NT2/D1 (cell line): Measurements from ENCODE around the gene ARHGAP8.

Experiments
- DNase-seq: peaks from one replicate; pipeline ENCODE4 v3.0.0-alpha.2; 2011; ENCODE audit warnings: low read depth, low spot score
- H3K27me3 ChIP-seq: 2 replicates; pipeline ENCODE4 v1.6.0; 2011; ENCODE audit warnings: mild to moderate bottlenecking; ENCODE audit not compliant: insufficient read length, insufficient read depth
- H3K36me3 ChIP-seq: 2 replicates; pipeline ENCODE4 v1.6.1; 2011; ENCODE audit warnings: mild to moderate bottlenecking, low read length, mixed read lengths; ENCODE audit not compliant: insufficient read depth, insufficient read length
- H3K4me1 ChIP-seq: 2 replicates; pipeline ENCODE4 v1.5.1; 2011; ENCODE audit not compliant: insufficient read depth, insufficient read length
- H3K4me3 ChIP-seq: 2 replicates; pipeline ENCODE4 v1.5.1; 2011; ENCODE audit warnings: low read depth; ENCODE audit not compliant: insufficient read length
- H3K9ac ChIP-seq: 2 replicates; pipeline ENCODE4 v1.6.0; 2011; ENCODE audit warnings: low read depth; ENCODE audit not compliant: insufficient read length
- H3K9me3 ChIP-seq: 2 replicates; pipeline ENCODE4 v1.5.1; 2011; ENCODE audit warnings: mild to moderate bottlenecking, low read length; ENCODE audit not compliant: insufficient read depth
- SUZ12 ChIP-seq: IDR thresholded peaks from 2 replicates; pipeline ENCODE4 v1.6.1; 2011; ENCODE audit not compliant: insufficient read length, insufficient read depth; ENCODE audit errors: extremely low read depth
- YY1 ChIP-seq: IDR thresholded peaks from 2 replicates; pipeline ENCODE4 v1.6.1; 2011; ENCODE audit not compliant: insufficient read length, insufficient read depth
- ZNF274 ChIP-seq: IDR thresholded peaks from 2 replicates; pipeline ENCODE4 v1.6.1; 2011; ENCODE audit warnings: mild to moderate bottlenecking, low read depth, low read length

Gene ARHGAP8

DNA sequence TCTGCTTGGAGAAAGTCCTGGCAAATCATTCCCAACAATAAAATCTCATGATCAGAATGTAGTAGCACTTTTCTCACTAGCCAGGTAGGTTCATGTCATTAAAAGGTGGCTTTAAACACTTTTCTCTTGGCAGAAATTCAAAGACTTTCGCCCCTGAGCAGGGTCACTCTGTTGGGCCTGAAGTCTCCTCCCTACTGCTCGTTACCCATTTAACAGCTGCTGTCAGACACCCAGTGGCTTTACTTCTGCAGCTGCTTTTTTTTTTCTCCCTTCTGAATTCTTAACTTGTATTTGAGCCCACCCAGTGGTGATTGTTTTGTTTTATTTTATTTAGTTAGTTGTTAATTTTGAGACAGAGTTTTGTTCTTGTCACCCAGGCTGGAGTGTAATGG is 25.0 kb downstream of the ARHGAP8 start:
- no peaks in the 10 kb centered on the region for H3K36me3 ChIP-seq
- no peak overlapping the region for H3K4me3 ChIP-seq
- no peaks in the 10 kb centered on the region for H3K9me3 ChIP-seq
- TF ChIP-seq YY1 = no peak
- no peak for TF ChIP-seq SUZ12
- TF ChIP-seq ZNF274 = no peak
- DNase-seq = no peak
- no peaks in the 10 kb centered on the region for H3K27me3 ChIP-seq
- no peaks in the 10 kb centered on the region for H3K4me1 ChIP-seq
- H3K9ac ChIP-seq = no peak overlapping the region

DNA sequence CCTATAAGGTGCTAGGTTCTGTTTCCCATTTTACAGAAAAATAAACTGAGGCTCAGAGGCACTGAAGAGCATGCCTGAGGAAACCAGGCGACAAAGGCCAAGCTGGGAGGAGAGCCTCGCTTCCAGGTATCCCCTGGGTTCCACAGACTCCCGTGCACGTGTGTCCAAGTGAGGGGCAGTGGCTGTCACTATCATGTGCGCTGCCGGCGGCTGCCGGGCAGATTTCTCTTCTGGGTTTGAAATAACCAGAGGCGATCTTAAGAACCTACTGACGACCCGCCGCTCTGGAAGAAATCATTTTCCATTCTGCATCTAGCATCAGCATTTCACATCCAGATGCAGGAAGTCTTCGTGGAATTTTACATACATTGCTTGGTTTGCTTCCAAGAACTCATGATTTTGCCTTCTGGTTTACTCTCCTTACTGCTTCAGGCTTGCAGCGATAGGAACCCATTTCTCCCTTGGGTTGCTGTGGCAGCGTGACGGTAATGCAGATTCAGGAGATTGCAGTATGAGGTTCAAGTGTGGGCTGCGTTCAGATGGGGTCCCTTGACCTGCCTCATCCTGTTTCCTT is 28.6 kb downstream of the ARHGAP8 start:
- H3K4me3 ChIP-seq = no peak overlapping the region
- H3K36me3 ChIP-seq = no peaks in the 10 kb centered on the region
- peaks cover 3% of the 10 kb centered on the region for H3K4me1 ChIP-seq
- no peaks in the 10 kb centered on the region for H3K9me3 ChIP-seq
- DNase-seq = no peak
- TF ChIP-seq ZNF274 = no peak
- TF ChIP-seq YY1 = no peak
- no peak for TF ChIP-seq SUZ12
- H3K27me3 ChIP-seq = no peaks in the 10 kb centered on the region
- no peak overlapping the region for H3K9ac ChIP-seq

DNA sequence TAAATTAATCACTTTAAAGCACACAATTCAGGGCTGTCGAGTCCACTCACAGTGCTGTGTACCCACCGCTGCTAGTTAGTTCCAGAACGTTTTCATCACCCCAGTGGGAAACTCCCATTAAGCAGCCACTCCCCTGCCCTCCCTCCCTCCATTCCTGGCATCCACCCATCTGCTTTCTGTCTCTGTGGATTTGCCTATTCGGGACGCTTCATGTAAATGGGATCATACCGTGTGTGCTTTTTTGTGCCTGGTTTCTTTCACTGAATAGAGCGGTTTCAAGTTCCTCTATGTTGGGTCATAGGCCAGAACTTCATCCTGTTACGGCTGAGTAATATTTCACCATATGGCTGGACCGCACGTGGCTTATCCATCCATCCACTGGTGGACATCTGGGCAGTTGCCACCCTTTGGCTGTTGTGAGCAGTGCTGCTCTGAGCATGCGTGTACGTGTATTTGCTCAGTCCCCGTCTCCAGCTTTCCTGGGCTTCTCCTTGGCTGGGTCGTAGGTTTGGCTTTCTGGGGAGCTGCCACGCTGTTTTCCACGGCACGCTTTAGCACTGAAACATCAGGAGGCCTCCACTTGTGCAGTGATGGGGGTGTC is 30.1 kb downstream of the ARHGAP8 start:
- Histone ChIP-seq H3K36me3 (no peaks in the 10 kb centered on the region), H3K9ac (no peak overlapping the region), H3K4me1 (peaks cover 3% of the 10 kb centered on the region), H3K9me3 (no peaks in the 10 kb centered on the region), H3K4me3 (no peak overlapping the region), H3K27me3 (no peaks in the 10 kb centered on the region)
- no peak for TF ChIP-seq SUZ12
- no peak for DNase-seq

DNA sequence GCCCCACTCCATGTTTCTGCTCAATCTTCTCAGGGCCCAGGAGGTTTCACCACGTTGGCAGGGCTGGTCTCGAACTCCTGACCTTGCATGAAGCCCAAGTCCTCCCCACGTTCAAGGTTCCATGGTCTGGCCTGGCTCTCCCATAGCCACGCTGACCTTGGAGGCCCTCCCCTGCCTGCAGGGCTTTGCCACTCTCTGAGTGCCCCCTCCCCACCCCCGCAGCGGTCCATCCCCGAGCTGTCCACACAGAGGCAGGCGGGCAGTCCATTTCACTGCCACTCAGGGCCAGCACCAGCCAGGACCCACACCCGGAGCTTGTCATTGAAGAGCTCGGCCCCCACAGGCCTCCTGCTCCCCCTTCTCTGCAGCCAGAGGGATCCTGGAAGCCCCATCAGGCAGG is 30.7 kb downstream of the ARHGAP8 start:
- Histone ChIP-seq H3K4me1 (peaks cover 3% of the 10 kb centered on the region), H3K27me3 (no peaks in the 10 kb centered on the region), H3K4me3 (no peak overlapping the region), H3K36me3 (no peaks in the 10 kb centered on the region), H3K9me3 (no peaks in the 10 kb centered on the region), H3K9ac (no peak overlapping the region)
- no peak for TF ChIP-seq ZNF274
- TF ChIP-seq YY1 = no peak
- TF ChIP-seq SUZ12 = no peak
- no peak for DNase-seq

DNA sequence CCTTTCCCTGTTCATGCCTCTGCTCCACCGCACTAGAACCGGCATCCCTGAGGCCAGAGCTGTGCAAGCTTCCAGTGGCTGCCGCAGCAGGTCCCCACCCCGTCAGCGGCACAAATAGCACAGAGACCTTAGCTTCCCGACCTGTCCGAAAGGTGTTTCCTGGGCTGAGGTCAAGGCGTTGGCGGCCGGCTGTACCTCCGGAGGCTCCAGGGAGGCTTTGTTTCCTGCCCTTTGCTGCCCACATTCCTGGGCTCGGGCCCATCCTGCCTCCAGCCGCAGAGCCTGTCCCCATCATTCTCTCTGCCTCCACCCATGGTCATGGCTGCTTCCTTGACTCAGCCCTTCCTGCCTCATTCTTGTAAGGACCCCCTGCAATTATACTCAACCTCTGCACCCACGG is 31.2 kb downstream of the ARHGAP8 start:
- DNase-seq = no peak
- no peaks in the 10 kb centered on the region for H3K9me3 ChIP-seq
- no peak overlapping the region for H3K9ac ChIP-seq
- H3K4me3 ChIP-seq = no peak overlapping the region
- no peaks in the 10 kb centered on the region for H3K36me3 ChIP-seq
- TF ChIP-seq ZNF274 = no peak
- H3K4me1 ChIP-seq = peaks cover 3% of the 10 kb centered on the region
- no peaks in the 10 kb centered on the region for H3K27me3 ChIP-seq

DNA sequence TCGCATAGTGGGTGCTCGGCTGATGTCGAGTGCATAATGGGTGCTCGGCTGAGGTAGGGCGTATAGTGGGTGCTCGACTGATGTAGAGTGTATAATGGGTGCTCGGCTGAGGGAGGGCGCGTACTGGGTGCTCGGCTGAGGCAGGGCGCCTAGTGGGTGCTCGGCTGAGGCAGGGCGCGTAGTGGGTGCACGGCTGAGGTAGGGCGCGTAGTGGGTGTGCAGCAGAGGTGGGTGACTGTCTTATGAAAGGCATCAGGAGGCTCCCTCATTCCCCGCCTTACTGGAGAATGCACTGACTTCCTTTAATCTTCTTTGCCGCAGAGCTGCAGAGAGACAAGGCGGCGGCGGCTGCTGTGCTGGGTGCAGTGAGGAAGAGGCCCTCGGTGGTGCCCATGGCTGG is 33.8 kb downstream of the ARHGAP8 start:
- Histone ChIP-seq H3K9ac (no peak overlapping the region), H3K27me3 (no peaks in the 10 kb centered on the region), H3K36me3 (no peaks in the 10 kb centered on the region), H3K4me1 (peaks cover 3% of the 10 kb centered on the region), H3K4me3 (no peak overlapping the region), H3K9me3 (no peaks in the 10 kb centered on the region)
- no peak for TF ChIP-seq ZNF274
- TF ChIP-seq YY1 = no peak
- no peak for TF ChIP-seq SUZ12
- no peak for DNase-seq

DNA sequence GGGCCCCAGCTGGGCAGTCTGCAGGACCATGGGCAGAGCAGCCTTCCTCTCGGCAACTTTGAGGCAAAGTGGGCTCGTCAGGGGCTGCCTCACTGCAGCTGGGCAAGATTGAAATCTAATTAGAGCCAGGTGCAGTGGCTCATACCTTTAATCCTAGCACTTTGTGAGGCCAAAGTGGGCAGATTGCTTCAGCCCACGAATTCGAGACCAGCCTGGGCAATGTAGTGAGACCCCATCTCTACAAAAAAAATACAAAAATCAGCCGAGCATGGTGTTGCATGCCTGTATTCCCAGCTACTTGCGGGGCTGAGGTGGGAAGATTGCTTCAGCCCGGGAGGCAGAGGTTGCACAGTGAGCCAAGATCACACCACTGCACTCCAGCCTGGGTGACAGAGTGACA is 34.2 kb downstream of the ARHGAP8 start:
- Histone ChIP-seq H3K4me1 (peaks cover 3% of the 10 kb centered on the region), H3K9ac (no peak overlapping the region), H3K9me3 (no peaks in the 10 kb centered on the region), H3K36me3 (no peaks in the 10 kb centered on the region), H3K4me3 (no peak overlapping the region), H3K27me3 (no peaks in the 10 kb centered on the region)
- no peak for TF ChIP-seq SUZ12
- no peak for DNase-seq

DNA sequence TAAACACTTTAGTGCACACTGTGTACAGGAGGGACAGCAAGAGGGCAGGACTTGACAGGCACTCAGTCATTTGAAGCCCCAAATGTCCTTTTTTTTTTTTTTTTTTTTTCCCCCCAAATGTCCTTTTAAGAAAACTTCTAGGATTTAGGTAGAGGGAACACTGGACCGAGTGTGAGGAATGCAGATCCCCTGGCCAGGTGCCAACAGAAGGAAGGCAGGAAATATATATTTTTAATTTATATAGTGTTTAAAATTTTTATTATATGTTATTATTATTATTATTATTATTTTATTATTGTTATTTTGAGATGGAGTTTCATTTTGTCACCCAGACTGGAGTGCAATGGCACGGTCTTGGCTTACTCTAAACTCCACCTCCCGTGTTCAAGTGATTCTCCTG is 35.5 kb downstream of the ARHGAP8 start:
- no peak overlapping the region for H3K9ac ChIP-seq
- no peak overlapping the region for H3K4me3 ChIP-seq
- peaks cover 3% of the 10 kb centered on the region for H3K4me1 ChIP-seq
- no peaks in the 10 kb centered on the region for H3K27me3 ChIP-seq
- no peak for TF ChIP-seq SUZ12
- TF ChIP-seq ZNF274 = no peak
- no peak for TF ChIP-seq YY1
- H3K36me3 ChIP-seq = no peaks in the 10 kb centered on the region
- no peak for DNase-seq
- no peaks in the 10 kb centered on the region for H3K9me3 ChIP-seq
